WTC11 (cell line): ENCODE results near the gene ZNF534. TPM values are rescaled to one million over a fixed set of nuclear protein-coding genes. Genes with fewer than 3 reads are reported as not detected.

Source experiments
- ATAC-seq: fragments of 200-7000 bp; cut with Tn5 transposase; 2 replicates; pipeline ENCODE4 v1.10.0; 2021; ENCODE audit warnings: mild to moderate bottlenecking, moderate library complexity
- CTCF ChIA-PET: fragments of 300-600 bp; sonication (Branson Sonifier 250); formaldehyde crosslinking; loops from one replicate; lab custom pipeline; 2021; ENCODE audit warnings: antibody characterized with exemption; lab: Charles Lee
- POLR2A ChIA-PET: fragments of 350-600 bp; sonication (Branson Sonifier 250); formaldehyde crosslinking; loops from one replicate; lab custom pipeline; 2021; ENCODE audit warnings: antibody characterized with exemption; lab: Charles Lee
- DNase-seq: peaks from one replicate; pipeline ENCODE4 v3.0.0; 2021; ENCODE audit warnings: low spot score
- H3K27ac Mint-ChIP-seq: 2 replicates; pipeline ENCODE4 v1.8.0; 2021; ENCODE audit warnings: mixed read lengths
- H3K27me3 Mint-ChIP-seq: 2 replicates; pipeline ENCODE4 v1.8.0; 2021; ENCODE audit warnings: low read depth, mild to moderate bottlenecking, moderate library complexity, mixed read lengths
- H3K36me3 Mint-ChIP-seq: 2 replicates; pipeline ENCODE4 v1.8.0; 2021; ENCODE audit warnings: mixed read lengths
- H3K4me1 Mint-ChIP-seq: 2 replicates; pipeline ENCODE4 v1.8.0; 2022; ENCODE audit warnings: mixed read lengths
- H3K4me3 Mint-ChIP-seq: 2 replicates; pipeline ENCODE4 v1.8.0; 2021; ENCODE audit warnings: mild to moderate bottlenecking, moderate library complexity, mixed read lengths
- H3K9me3 Mint-ChIP-seq: 2 replicates; pipeline ENCODE4 v1.8.0; 2021; ENCODE audit warnings: mixed read lengths
- ETV6 ChIP-seq: sonication (generic); formaldehyde crosslinking; IDR thresholded peaks from 2 replicates; pipeline ENCODE4 v1.8.1; 2022; ENCODE audit warnings: mild to moderate bottlenecking, missing genetic modification reagents
- FOXK1 ChIP-seq: sonication (generic); formaldehyde crosslinking; IDR thresholded peaks from 2 replicates; pipeline ENCODE4 v1.8.0; 2022; ENCODE audit warnings: mild to moderate bottlenecking, moderate library complexity, missing genetic modification reagents
- JAZF1 ChIP-seq: fragments of 250-450 bp; sonication (Bioruptor Pico); IDR thresholded peaks from 2 replicates; pipeline ENCODE4 v1.9.0; 2021; ENCODE audit warnings: moderate library complexity, mild to moderate bottlenecking, inconsistent platforms
- NFYB ChIP-seq: sonication (generic); formaldehyde crosslinking; conservative IDR thresholded peaks from 2 replicates; pipeline ENCODE4 v1.8.0; 2022; ENCODE audit warnings: low read depth, missing genetic modification reagents
- NR2C2 ChIP-seq: sonication (generic); formaldehyde crosslinking; IDR thresholded peaks from 2 replicates; pipeline ENCODE4 v1.8.0; 2022; ENCODE audit warnings: mild to moderate bottlenecking, missing genetic modification reagents
- NR3C1 ChIP-seq: sonication (generic); formaldehyde crosslinking; conservative IDR thresholded peaks from 2 replicates; pipeline ENCODE4 v1.8.1; 2023; ENCODE audit warnings: low read depth, mild to moderate bottlenecking, missing genetic modification reagents
- TEAD1 ChIP-seq: sonication (generic); formaldehyde crosslinking; IDR thresholded peaks from 2 replicates; pipeline ENCODE4 v1.8.0; 2022; ENCODE audit warnings: mild to moderate bottlenecking, missing genetic modification reagents
- TEAD4 ChIP-seq: sonication (generic); formaldehyde crosslinking; IDR thresholded peaks from 2 replicates; pipeline ENCODE4 v1.8.0; 2022; ENCODE audit warnings: mild to moderate bottlenecking, missing genetic modification reagents
- ZNF219 ChIP-seq: sonication (generic); formaldehyde crosslinking; IDR thresholded peaks from 2 replicates; pipeline ENCODE4 v1.8.0; 2023; ENCODE audit warnings: missing genetic modification reagents, mild to moderate bottlenecking, borderline replicate concordance
- ZNF263 ChIP-seq: sonication (generic); formaldehyde crosslinking; IDR thresholded peaks from 2 replicates; pipeline ENCODE4 v1.8.1; 2022; ENCODE audit warnings: low read depth, mild to moderate bottlenecking, moderate library complexity, missing genetic modification reagents
- ZNF317 ChIP-seq: sonication (generic); formaldehyde crosslinking; IDR thresholded peaks from 2 replicates; pipeline ENCODE4 v1.8.1; 2023; ENCODE audit warnings: low read depth, mild to moderate bottlenecking, moderate library complexity, missing genetic modification reagents, borderline replicate concordance
- ZNF423 ChIP-seq: fragments of 250-450 bp; sonication (Bioruptor Pico); IDR thresholded peaks from 2 replicates; pipeline ENCODE4 v2.1.2; 2022; ENCODE audit warnings: mild to moderate bottlenecking, moderate library complexity
- ZNF671 ChIP-seq: fragments of 250-450 bp; sonication (Bioruptor Pico); IDR thresholded peaks from 2 replicates; pipeline ENCODE4 v1.8.0; 2021; ENCODE audit warnings: mild to moderate bottlenecking
- total RNA-seq: library from RNA; stranded (reverse); gene quantifications from 3 replicates; pipeline ENCODE4 v1.2.3, GENCODE V29; 2021
- TF ChIP-seq, protein P1 (sequence below): sonication (generic); formaldehyde crosslinking; IDR thresholded peaks from 2 replicates; pipeline ENCODE4 v1.8.0; 2023; ENCODE audit warnings: missing genetic modification reagents, mild to moderate bottlenecking, borderline replicate concordance
- TF ChIP-seq, protein P2 (sequence below): sonication (generic); formaldehyde crosslinking; IDR thresholded peaks from 2 replicates; pipeline ENCODE4 v1.8.0; 2022; ENCODE audit warnings: mild to moderate bottlenecking, missing genetic modification reagents
- TF ChIP-seq, protein P3 (sequence below): sonication (generic); formaldehyde crosslinking; IDR thresholded peaks from 2 replicates; pipeline ENCODE4 v1.8.1; 2023; ENCODE audit warnings: mild to moderate bottlenecking, moderate library complexity, missing genetic modification reagents
- TF ChIP-seq, protein P4 (sequence below): sonication (generic); formaldehyde crosslinking; IDR thresholded peaks from 2 replicates; pipeline ENCODE4 v1.8.0; 2022; ENCODE audit warnings: mild to moderate bottlenecking, missing genetic modification reagents
- TF ChIP-seq, protein P5 (sequence below): sonication (generic); formaldehyde crosslinking; IDR thresholded peaks from 2 replicates; pipeline ENCODE4 v1.8.0; 2023; ENCODE audit warnings: mild to moderate bottlenecking, missing genetic modification reagents
- TF ChIP-seq, protein P6 (sequence below): sonication (generic); formaldehyde crosslinking; IDR thresholded peaks from 2 replicates; pipeline ENCODE4 v1.8.0; 2022; ENCODE audit warnings: mild to moderate bottlenecking, missing genetic modification reagents
- TF ChIP-seq, protein P7 (sequence below): sonication (generic); formaldehyde crosslinking; IDR thresholded peaks from 2 replicates; pipeline ENCODE4 v1.8.1; 2022; ENCODE audit warnings: missing genetic modification reagents, borderline replicate concordance
- TF ChIP-seq, protein P8 (sequence below): fragments of 250-450 bp; sonication (Bioruptor Pico); IDR thresholded peaks from 2 replicates; pipeline ENCODE4 v1.8.0; 2021; ENCODE audit warnings: mild to moderate bottlenecking

The ZNF534 gene
- total RNA-seq, 1 experiment from 2014 or later = 0.42 TPM

DNA sequence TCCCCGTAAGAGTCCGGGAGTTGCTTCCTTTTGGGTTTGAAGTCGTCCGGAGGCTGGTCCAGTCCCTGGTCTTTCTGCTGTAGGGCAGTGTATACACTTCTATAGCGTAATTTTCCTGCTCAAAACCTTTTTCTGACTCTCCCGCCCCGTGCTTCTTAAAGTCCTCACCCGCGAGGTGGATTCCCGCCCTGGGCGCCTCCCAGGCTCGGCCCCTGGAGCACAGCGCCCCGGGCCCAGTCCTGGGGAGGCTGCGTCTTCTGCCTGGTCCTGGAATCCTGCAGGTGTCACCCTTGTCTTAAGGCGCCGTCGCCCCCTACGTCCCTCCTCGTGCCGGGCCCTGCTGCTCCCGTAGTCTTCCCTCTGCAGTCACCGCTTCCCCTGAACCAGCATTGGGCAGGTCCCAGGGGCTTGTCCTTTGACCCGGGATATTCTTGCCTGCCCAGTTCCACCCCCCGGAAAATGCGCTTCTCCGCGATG lies 64.1 kb downstream of the ZNF534 start:
- ATAC-seq (peak; percentile 72), DNase-seq (peak; percentile 72)
- Mint-ChIP-seq H3K9me3 (peaks cover 4% of the 10 kb centered on the region; the same call in 1 of the 2 replicates), H3K27ac (peak overlapping the region; percentile 92), H3K36me3 (peaks cover 15% of the 10 kb centered on the region), H3K27me3 (peaks cover 39% of the 10 kb centered on the region), H3K4me1 (peaks cover 30% of the 10 kb centered on the region), H3K4me3 (peak overlapping the region; percentile 87)
- TF ChIP-seq ZNF671 (CRISPR knock-in tag) = no peak
- no peak for TF ChIP-seq JAZF1
- peak; percentile 42 for TF ChIP-seq TEAD1 (CRISPR knock-in tag)
- TF ChIP-seq, protein P1, sequence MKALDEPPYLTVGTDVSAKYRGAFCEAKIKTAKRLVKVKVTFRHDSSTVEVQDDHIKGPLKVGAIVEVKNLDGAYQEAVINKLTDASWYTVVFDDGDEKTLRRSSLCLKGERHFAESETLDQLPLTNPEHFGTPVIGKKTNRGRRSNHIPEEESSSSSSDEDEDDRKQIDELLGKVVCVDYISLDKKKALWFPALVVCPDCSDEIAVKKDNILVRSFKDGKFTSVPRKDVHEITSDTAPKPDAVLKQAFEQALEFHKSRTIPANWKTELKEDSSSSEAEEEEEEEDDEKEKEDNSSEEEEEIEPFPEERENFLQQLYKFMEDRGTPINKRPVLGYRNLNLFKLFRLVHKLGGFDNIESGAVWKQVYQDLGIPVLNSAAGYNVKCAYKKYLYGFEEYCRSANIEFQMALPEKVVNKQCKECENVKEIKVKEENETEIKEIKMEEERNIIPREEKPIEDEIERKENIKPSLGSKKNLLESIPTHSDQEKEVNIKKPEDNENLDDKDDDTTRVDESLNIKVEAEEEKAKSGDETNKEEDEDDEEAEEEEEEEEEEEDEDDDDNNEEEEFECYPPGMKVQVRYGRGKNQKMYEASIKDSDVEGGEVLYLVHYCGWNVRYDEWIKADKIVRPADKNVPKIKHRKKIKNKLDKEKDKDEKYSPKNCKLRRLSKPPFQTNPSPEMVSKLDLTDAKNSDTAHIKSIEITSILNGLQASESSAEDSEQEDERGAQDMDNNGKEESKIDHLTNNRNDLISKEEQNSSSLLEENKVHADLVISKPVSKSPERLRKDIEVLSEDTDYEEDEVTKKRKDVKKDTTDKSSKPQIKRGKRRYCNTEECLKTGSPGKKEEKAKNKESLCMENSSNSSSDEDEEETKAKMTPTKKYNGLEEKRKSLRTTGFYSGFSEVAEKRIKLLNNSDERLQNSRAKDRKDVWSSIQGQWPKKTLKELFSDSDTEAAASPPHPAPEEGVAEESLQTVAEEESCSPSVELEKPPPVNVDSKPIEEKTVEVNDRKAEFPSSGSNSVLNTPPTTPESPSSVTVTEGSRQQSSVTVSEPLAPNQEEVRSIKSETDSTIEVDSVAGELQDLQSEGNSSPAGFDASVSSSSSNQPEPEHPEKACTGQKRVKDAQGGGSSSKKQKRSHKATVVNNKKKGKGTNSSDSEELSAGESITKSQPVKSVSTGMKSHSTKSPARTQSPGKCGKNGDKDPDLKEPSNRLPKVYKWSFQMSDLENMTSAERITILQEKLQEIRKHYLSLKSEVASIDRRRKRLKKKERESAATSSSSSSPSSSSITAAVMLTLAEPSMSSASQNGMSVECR (CRISPR knock-in tag) = 0 out of 2 replicates have a peak, but pooled peaks have one; percentile 49
- peak; percentile 57; the same call in 1 of the 2 replicates for TF ChIP-seq ZNF263 (CRISPR knock-in tag)
- TF ChIP-seq NR3C1 (CRISPR knock-in tag) = no peak
- TF ChIP-seq, protein P2, sequence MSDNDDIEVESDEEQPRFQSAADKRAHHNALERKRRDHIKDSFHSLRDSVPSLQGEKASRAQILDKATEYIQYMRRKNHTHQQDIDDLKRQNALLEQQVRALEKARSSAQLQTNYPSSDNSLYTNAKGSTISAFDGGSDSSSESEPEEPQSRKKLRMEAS (CRISPR knock-in tag) = peak; percentile 91
- TF ChIP-seq TEAD4 (CRISPR knock-in tag) = peak; percentile 12; the same call in 1 of the 2 replicates
- TF ChIP-seq, protein P3, sequence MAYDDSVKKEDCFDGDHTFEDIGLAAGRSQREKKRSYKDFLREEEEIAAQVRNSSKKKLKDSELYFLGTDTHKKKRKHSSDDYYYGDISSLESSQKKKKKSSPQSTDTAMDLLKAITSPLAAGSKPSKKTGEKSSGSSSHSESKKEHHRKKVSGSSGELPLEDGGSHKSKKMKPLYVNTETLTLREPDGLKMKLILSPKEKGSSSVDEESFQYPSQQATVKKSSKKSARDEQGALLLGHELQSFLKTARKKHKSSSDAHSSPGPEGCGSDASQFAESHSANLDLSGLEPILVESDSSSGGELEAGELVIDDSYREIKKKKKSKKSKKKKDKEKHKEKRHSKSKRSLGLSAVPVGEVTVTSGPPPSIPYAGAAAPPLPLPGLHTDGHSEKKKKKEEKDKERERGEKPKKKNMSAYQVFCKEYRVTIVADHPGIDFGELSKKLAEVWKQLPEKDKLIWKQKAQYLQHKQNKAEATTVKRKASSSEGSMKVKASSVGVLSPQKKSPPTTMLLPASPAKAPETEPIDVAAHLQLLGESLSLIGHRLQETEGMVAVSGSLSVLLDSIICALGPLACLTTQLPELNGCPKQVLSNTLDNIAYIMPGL (CRISPR knock-in tag) = peak; percentile 65; the same call in 1 of the 2 replicates
- TF ChIP-seq, protein P4, sequence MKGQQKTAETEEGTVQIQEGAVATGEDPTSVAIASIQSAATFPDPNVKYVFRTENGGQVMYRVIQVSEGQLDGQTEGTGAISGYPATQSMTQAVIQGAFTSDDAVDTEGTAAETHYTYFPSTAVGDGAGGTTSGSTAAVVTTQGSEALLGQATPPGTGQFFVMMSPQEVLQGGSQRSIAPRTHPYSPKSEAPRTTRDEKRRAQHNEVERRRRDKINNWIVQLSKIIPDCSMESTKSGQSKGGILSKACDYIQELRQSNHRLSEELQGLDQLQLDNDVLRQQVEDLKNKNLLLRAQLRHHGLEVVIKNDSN (CRISPR knock-in tag) = peak; percentile 33; the same call in 1 of the 2 replicates
- TF ChIP-seq ETV6 = 0 out of 2 replicates have a peak, but pooled peaks have one; percentile 35
- TF ChIP-seq ZNF423 (CRISPR knock-in tag) = 0 out of 2 replicates have a peak, but pooled peaks have one; percentile 5
- no peak for TF ChIP-seq ZNF317 (CRISPR knock-in tag)
- no peak for TF ChIP-seq FOXK1
- TF ChIP-seq, protein P5, sequence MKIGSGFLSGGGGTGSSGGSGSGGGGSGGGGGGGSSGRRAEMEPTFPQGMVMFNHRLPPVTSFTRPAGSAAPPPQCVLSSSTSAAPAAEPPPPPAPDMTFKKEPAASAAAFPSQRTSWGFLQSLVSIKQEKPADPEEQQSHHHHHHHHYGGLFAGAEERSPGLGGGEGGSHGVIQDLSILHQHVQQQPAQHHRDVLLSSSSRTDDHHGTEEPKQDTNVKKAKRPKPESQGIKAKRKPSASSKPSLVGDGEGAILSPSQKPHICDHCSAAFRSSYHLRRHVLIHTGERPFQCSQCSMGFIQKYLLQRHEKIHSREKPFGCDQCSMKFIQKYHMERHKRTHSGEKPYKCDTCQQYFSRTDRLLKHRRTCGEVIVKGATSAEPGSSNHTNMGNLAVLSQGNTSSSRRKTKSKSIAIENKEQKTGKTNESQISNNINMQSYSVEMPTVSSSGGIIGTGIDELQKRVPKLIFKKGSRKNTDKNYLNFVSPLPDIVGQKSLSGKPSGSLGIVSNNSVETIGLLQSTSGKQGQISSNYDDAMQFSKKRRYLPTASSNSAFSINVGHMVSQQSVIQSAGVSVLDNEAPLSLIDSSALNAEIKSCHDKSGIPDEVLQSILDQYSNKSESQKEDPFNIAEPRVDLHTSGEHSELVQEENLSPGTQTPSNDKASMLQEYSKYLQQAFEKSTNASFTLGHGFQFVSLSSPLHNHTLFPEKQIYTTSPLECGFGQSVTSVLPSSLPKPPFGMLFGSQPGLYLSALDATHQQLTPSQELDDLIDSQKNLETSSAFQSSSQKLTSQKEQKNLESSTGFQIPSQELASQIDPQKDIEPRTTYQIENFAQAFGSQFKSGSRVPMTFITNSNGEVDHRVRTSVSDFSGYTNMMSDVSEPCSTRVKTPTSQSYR (CRISPR knock-in tag) = 0 out of 2 replicates have a peak, but pooled peaks have one; percentile 28
- TF ChIP-seq, protein P6, sequence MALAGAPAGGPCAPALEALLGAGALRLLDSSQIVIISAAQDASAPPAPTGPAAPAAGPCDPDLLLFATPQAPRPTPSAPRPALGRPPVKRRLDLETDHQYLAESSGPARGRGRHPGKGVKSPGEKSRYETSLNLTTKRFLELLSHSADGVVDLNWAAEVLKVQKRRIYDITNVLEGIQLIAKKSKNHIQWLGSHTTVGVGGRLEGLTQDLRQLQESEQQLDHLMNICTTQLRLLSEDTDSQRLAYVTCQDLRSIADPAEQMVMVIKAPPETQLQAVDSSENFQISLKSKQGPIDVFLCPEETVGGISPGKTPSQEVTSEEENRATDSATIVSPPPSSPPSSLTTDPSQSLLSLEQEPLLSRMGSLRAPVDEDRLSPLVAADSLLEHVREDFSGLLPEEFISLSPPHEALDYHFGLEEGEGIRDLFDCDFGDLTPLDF = peak; percentile 46; the same call in 1 of the 2 replicates
- TF ChIP-seq, protein P7, sequence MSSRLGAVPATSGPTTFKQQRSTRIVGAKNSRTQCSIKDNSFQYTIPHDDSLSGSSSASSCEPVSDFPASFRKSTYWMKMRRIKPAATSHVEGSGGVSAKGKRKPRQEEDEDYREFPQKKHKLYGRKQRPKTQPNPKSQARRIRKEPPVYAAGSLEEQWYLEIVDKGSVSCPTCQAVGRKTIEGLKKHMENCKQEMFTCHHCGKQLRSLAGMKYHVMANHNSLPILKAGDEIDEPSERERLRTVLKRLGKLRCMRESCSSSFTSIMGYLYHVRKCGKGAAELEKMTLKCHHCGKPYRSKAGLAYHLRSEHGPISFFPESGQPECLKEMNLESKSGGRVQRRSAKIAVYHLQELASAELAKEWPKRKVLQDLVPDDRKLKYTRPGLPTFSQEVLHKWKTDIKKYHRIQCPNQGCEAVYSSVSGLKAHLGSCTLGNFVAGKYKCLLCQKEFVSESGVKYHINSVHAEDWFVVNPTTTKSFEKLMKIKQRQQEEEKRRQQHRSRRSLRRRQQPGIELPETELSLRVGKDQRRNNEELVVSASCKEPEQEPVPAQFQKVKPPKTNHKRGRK (CRISPR knock-in tag) = no peak
- peak; percentile 69; the same call in 1 of the 2 replicates for TF ChIP-seq NR2C2 (CRISPR knock-in tag)
- TF ChIP-seq NFYB (CRISPR knock-in tag) = no peak
- TF ChIP-seq ZNF219 (CRISPR knock-in tag) = no peak
- TF ChIP-seq, protein P8, sequence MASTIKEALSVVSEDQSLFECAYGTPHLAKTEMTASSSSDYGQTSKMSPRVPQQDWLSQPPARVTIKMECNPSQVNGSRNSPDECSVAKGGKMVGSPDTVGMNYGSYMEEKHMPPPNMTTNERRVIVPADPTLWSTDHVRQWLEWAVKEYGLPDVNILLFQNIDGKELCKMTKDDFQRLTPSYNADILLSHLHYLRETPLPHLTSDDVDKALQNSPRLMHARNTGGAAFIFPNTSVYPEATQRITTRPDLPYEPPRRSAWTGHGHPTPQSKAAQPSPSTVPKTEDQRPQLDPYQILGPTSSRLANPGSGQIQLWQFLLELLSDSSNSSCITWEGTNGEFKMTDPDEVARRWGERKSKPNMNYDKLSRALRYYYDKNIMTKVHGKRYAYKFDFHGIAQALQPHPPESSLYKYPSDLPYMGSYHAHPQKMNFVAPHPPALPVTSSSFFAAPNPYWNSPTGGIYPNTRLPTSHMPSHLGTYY (CRISPR knock-in tag) = no peak
- POLR2A ChIA-PET = no interaction called here
- CTCF ChIA-PET = interaction anchor here (0.6 to 1.5 kb wide), 6 partner anchors 25 to 149 kb away, joined by 3 to 10 read pairs (median 4); partner anchors contain the start of gene ZNF578
